MCF 10A (cell line): Measurements from ENCODE around the gene PPFIA1. TPM values are rescaled to one million over a fixed set of nuclear protein-coding genes. Genes with fewer than 3 reads are reported as not detected.

Source experiments
- Bru-seq: library from RNA; stranded (reverse); fragments of 400-500 nt; gene quantifications from one replicate; lab custom pipeline; 2021; lab: Mats Ljungman, UMichigan
- BruChase-seq, 2 experiments: library from RNA; stranded (reverse); fragments of 400-500 nt; gene quantifications; one replicate each; lab custom pipeline; 2021; lab: Mats Ljungman, UMichigan
- BruUV-seq: library from RNA; stranded (reverse); fragments of 400-500 nt; replicated peaks from 2 replicates; lab custom pipeline; 2021; lab: Mats Ljungman, UMichigan
- CTCF ChIA-PET: fragments of 300-600 bp; sonication (Branson Sonifier 250); formaldehyde crosslinking; extraction: SDS; loops from one replicate; lab custom pipeline; 2021; ENCODE audit warnings: antibody characterized with exemption, inconsistent platforms; lab: Yijun Ruan, JAX
- POLR2A ChIA-PET: fragments of 300-600, 350-650 bp; sonication (Branson Sonifier 250); formaldehyde crosslinking; extraction: SDS; loops from one replicate; lab custom pipeline; 2020; ENCODE audit warnings: antibody characterized with exemption, inconsistent platforms; lab: Yijun Ruan, JAX
- DNase-seq: peaks from one replicate; pipeline ENCODE4 v3.0.0-alpha.2; 2018; ENCODE audit not compliant: unreplicated experiment
- H3K27ac Mint-ChIP-seq: one replicate; pipeline ENCODE4 v1.8.0; 2022; ENCODE audit warnings: mild to moderate bottlenecking, low read depth, mixed read lengths; ENCODE audit not compliant: unreplicated experiment
- H3K27me3 Mint-ChIP-seq: one replicate; pipeline ENCODE4 v1.8.0; 2022; ENCODE audit warnings: mixed read lengths; ENCODE audit not compliant: insufficient read depth, unreplicated experiment
- H3K36me3 Mint-ChIP-seq: one replicate; pipeline ENCODE4 v1.8.0; 2022; ENCODE audit warnings: mild to moderate bottlenecking, moderate library complexity, mixed read lengths; ENCODE audit not compliant: insufficient read depth, unreplicated experiment
- H3K4me1 Mint-ChIP-seq: one replicate; pipeline ENCODE4 v1.8.0; 2022; ENCODE audit warnings: mixed read lengths; ENCODE audit not compliant: insufficient read depth, unreplicated experiment
- H3K4me3 Mint-ChIP-seq: one replicate; pipeline ENCODE4 v1.8.0; 2022; ENCODE audit warnings: mild to moderate bottlenecking, moderate library complexity, mixed read lengths; ENCODE audit not compliant: unreplicated experiment
- H3K9me3 Mint-ChIP-seq: one replicate; pipeline ENCODE4 v1.8.0; 2022; ENCODE audit warnings: mixed read lengths; ENCODE audit not compliant: unreplicated experiment
- intact Hi-C: fragments of 100-400 bp; cut with micrococcal nuclease; formaldehyde crosslinking; loops from 2 replicates; pipeline ENCODE4 v1.14.1; 2022
- long read RNA-seq: library from polyadenylated mRNA; stranded (forward); transcript quantifications from one replicate; pipeline ENCODE4 v2.0.0, GENCODE V29; 2022
- total RNA-seq: library from RNA; stranded (reverse); gene quantifications from 2 replicates; pipeline ENCODE4 v1.2.3, GENCODE V29; 2022
- TF ChIP-seq, protein P1 (sequence below): fragments of 200-600 bp; IDR thresholded peaks from one replicate; pipeline ENCODE4 v1.8.0; 2022; ENCODE audit warnings: antibody characterized with exemption, mild to moderate bottlenecking; ENCODE audit not compliant: unreplicated experiment

Gene PPFIA1
- total RNA-seq (78.4 and 78.8 TPM in 2 replicates), Bru-seq, nascent RNA (percentile 83 among the genes with signal in this experiment), BruChase-seq, experiment 1, labeled RNA remaining after a 6-hour chase (percentile 91 among the genes with signal in this experiment), BruChase-seq, experiment 2, labeled RNA remaining after a 2-hour chase (percentile 89 among the genes with signal in this experiment)
- long read RNA-seq, full-length matches to known transcripts: 32 of 90 reads
- long read RNA-seq, partial matches to known transcripts: 34 of 90 reads
- long read RNA-seq, other reads (novel, unspliced or antisense): 24 of 90 reads

- TF ChIP-seq, protein P1, sequence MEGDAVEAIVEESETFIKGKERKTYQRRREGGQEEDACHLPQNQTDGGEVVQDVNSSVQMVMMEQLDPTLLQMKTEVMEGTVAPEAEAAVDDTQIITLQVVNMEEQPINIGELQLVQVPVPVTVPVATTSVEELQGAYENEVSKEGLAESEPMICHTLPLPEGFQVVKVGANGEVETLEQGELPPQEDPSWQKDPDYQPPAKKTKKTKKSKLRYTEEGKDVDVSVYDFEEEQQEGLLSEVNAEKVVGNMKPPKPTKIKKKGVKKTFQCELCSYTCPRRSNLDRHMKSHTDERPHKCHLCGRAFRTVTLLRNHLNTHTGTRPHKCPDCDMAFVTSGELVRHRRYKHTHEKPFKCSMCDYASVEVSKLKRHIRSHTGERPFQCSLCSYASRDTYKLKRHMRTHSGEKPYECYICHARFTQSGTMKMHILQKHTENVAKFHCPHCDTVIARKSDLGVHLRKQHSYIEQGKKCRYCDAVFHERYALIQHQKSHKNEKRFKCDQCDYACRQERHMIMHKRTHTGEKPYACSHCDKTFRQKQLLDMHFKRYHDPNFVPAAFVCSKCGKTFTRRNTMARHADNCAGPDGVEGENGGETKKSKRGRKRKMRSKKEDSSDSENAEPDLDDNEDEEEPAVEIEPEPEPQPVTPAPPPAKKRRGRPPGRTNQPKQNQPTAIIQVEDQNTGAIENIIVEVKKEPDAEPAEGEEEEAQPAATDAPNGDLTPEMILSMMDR: no peak
- intact Hi-C loops: loop anchor here (1.0 kb wide), 3 partner anchors 26 to 67 kb away; partner anchors contain the start of gene FADD
- Mint-ChIP-seq H3K9me3 (no peaks in the 10 kb centered on the region), H3K27ac (peak within 1 kb of the TSS; percentile 88), H3K36me3 (peaks cover 32% of the 10 kb centered on the region), H3K27me3 (no peaks in the 10 kb centered on the region), H3K4me1 (peaks cover 18% of the 10 kb centered on the region), H3K4me3 (peak within 1 kb of the TSS; percentile 85)
- POLR2A ChIA-PET: interaction anchor here (0.6 to 3.2 kb wide), 9 partner anchors 20 to 895 kb away, joined by 3 to 34 read pairs (median 3); partner anchors contain the start of gene FADD
- DNase-seq: peak; percentile 95
- CTCF ChIA-PET: interaction anchor here (1.2 to 1.5 kb wide), 2 partner anchors 65 to 67 kb away, joined by 3 read pairs; no protein-coding TSS in a partner anchor
- no TSS peak for BruUV-seq
Observed at GRCh38 chr11:70270104-70270876, at the start of gene PPFIA1. TSS of gene PPFIA1 (plus strand) at chr11:70270690. CDS start at chr11:70272173, 1,483 bp downstream.

DNA sequence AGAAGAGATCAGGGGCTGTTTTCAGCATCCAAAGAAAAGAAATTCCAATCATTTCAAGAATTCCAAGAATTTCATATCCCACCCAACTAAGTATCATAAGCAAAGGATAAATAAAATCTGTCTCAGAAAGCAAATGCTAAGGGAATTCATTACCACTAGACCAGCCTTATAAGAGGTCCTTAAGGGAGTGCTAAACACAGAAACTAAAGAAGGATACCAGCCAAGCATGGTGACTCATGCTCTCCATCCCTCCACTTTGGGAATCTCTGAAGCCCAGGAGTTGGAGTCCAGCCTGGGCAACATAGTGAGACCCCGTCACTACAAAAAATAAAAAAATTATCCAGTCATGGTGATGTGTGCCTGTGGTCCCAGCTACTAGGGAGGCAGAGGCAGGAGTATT is 49.6 kb upstream of the PPFIA1 start:
- H3K36me3 Mint-ChIP-seq: no peaks in the 10 kb centered on the region
- intact Hi-C loops: no loop called here
- no peaks in the 10 kb centered on the region for H3K9me3 Mint-ChIP-seq
- no peaks in the 10 kb centered on the region for H3K27me3 Mint-ChIP-seq
- H3K4me1 Mint-ChIP-seq: peaks cover 5% of the 10 kb centered on the region
- TF ChIP-seq, protein P1: no peak
- ChIA-PET CTCF (no interaction called here), POLR2A (interaction anchor here (1.0 to 1.8 kb wide), 3 partner anchors 12 to 49 kb away, joined by 3 to 12 read pairs (median 6); partner anchors contain the start of gene PPFIA1)
- DNase-seq: no peak
- BruUV-seq: no TSS peak
- no peak overlapping the region for H3K4me3 Mint-ChIP-seq
- H3K27ac Mint-ChIP-seq: no peak overlapping the region

- Mint-ChIP-seq H3K4me3 (no peak overlapping the region), H3K27me3 (no peaks in the 10 kb centered on the region), H3K36me3 (no peaks in the 10 kb centered on the region), H3K4me1 (peaks cover 5% of the 10 kb centered on the region), H3K9me3 (no peaks in the 10 kb centered on the region), H3K27ac (no peak overlapping the region)
- CTCF ChIA-PET: interaction anchor here (0.5 to 0.7 kb wide), 2 partner anchors 8 to 476 kb away, joined by 3 read pairs; no protein-coding TSS in a partner anchor
- DNase-seq: no peak
- TF ChIP-seq, protein P1: no peak
- POLR2A ChIA-PET: interaction anchor here (1.4 kb wide), 1 partner anchor 15 kb away, joined by 3 read pairs; no protein-coding TSS in a partner anchor
- no TSS peak for BruUV-seq
- intact Hi-C loops: no loop called here
Observed at GRCh38 chr11:70225681-70226177, 44.8 kb upstream of the PPFIA1 start.
